Activated T-cell treated with anti-CD3 and anti-CD28 coated beads, Interleukin-2, amount 50 U/mL, for 4 hours (primary cell): ENCODE results near the gene UBE2E1. TPM values are rescaled to one million over a fixed set of nuclear protein-coding genes. Genes with fewer than 3 reads are reported as not detected.

Experiments
- ATAC-seq, 2 donors: fragments of 200-7000 bp; cut with Tn5 transposase; one replicate each; pipeline ENCODE4 v1.10.0; 2021
- DNase-seq: peaks from one replicate; pipeline ENCODE4 v3.0.0-alpha.2; 2020
- H3K27me3 Mint-ChIP-seq: one replicate; pipeline ENCODE4 v1.8.0; 2021; ENCODE audit warnings: low read depth, mixed read lengths
- H3K36me3 Mint-ChIP-seq: one replicate; pipeline ENCODE4 v1.8.0; 2022; ENCODE audit warnings: mixed read lengths; ENCODE audit not compliant: insufficient read depth
- H3K4me1 Mint-ChIP-seq: one replicate; pipeline ENCODE4 v1.8.0; 2021; ENCODE audit warnings: low read depth, mixed read lengths
- H3K4me3 Mint-ChIP-seq: one replicate; pipeline ENCODE4 v1.8.0; 2021; ENCODE audit warnings: mild to moderate bottlenecking, moderate library complexity, mixed read lengths
- H3K9me3 Mint-ChIP-seq: one replicate; pipeline ENCODE4 v1.8.0; 2021; ENCODE audit warnings: mixed read lengths
- total RNA-seq, 3 donors: library from RNA; stranded (reverse); gene quantifications; one replicate each; pipeline ENCODE4 v1.2.1, GENCODE V29; 2021

The UBE2E1 gene
- total RNA-seq, 3 donors from 2014 or later = 52.9 to 56.3 (median 54.1) TPM

GRCh38 chr3:23926736-23927135 is 121.0 kb downstream of the UBE2E1 start:
- ATAC-seq (no peak), DNase-seq (no peak)
- peaks cover 2% of the 10 kb centered on the region for H3K4me1 Mint-ChIP-seq
- no peak overlapping the region for H3K4me3 Mint-ChIP-seq
- H3K27me3 Mint-ChIP-seq = no peaks in the 10 kb centered on the region
- peaks cover 4% of the 10 kb centered on the region for H3K36me3 Mint-ChIP-seq
- H3K9me3 Mint-ChIP-seq = no peaks in the 10 kb centered on the region

- DNase-seq (no peak), ATAC-seq (no peak)
- Mint-ChIP-seq H3K27me3 (no peaks in the 10 kb centered on the region), H3K4me1 (peaks cover 2% of the 10 kb centered on the region), H3K9me3 (no peaks in the 10 kb centered on the region), H3K4me3 (no peak overlapping the region), H3K36me3 (no peaks in the 10 kb centered on the region)
Observed at GRCh38 chr3:23928524-23928923, 122.8 kb downstream of the UBE2E1 start.

- Mint-ChIP-seq H3K27me3 (peaks cover under 1% of the 10 kb centered on the region), H3K36me3 (no peaks in the 10 kb centered on the region), H3K4me3 (no peak overlapping the region), H3K9me3 (no peaks in the 10 kb centered on the region), H3K4me1 (peaks cover 2% of the 10 kb centered on the region)
- DNase-seq (no peak), ATAC-seq (no peak)
Observed at GRCh38 chr3:23931597-23931996, 125.8 kb downstream of the UBE2E1 start.

GRCh38 chr3:23932571-23932970 is 126.8 kb downstream of the UBE2E1 start:
- Mint-ChIP-seq H3K9me3 (no peaks in the 10 kb centered on the region), H3K4me3 (no peak overlapping the region), H3K4me1 (peaks cover 2% of the 10 kb centered on the region), H3K27me3 (peaks cover 3% of the 10 kb centered on the region), H3K36me3 (no peaks in the 10 kb centered on the region)
- DNase-seq (no peak), ATAC-seq (no peak)

- H3K9me3 Mint-ChIP-seq = peaks cover 3% of the 10 kb centered on the region
- H3K4me1 Mint-ChIP-seq = peaks cover 2% of the 10 kb centered on the region
- H3K36me3 Mint-ChIP-seq = no peaks in the 10 kb centered on the region
- DNase-seq = no peak
- H3K27me3 Mint-ChIP-seq = peaks cover 3% of the 10 kb centered on the region
- ATAC-seq = no peak
- H3K4me3 Mint-ChIP-seq = no peak overlapping the region
Observed at GRCh38 chr3:23934253-23934652, 128.5 kb downstream of the UBE2E1 start.

- Mint-ChIP-seq H3K9me3 (peaks cover 3% of the 10 kb centered on the region), H3K36me3 (no peaks in the 10 kb centered on the region), H3K4me1 (no peaks in the 10 kb centered on the region), H3K27me3 (peaks cover 3% of the 10 kb centered on the region), H3K4me3 (no peak overlapping the region)
- ATAC-seq = no peak
- no peak for DNase-seq
Observed at GRCh38 chr3:23937296-23937695, 131.5 kb downstream of the UBE2E1 start.

- DNase-seq = no peak
- Mint-ChIP-seq H3K4me1 (no peaks in the 10 kb centered on the region), H3K36me3 (no peaks in the 10 kb centered on the region), H3K9me3 (peaks cover 3% of the 10 kb centered on the region), H3K27me3 (peaks cover 3% of the 10 kb centered on the region), H3K4me3 (no peak overlapping the region)
- no peak for ATAC-seq
Observed at GRCh38 chr3:23938688-23939087, 132.9 kb downstream of the UBE2E1 start.

- no peak for DNase-seq
Observed at GRCh38 chr3:23940775-23941174, 135.0 kb downstream of the UBE2E1 start.

More at GRCh38 chr3:23940775-23941174, 135.0 kb downstream of the UBE2E1 start:
- H3K36me3 Mint-ChIP-seq = no peaks in the 10 kb centered on the region
- no peak overlapping the region for H3K4me3 Mint-ChIP-seq
- H3K9me3 Mint-ChIP-seq = peaks cover 3% of the 10 kb centered on the region
- ATAC-seq = no peak
- H3K27me3 Mint-ChIP-seq = peaks cover 3% of the 10 kb centered on the region
- H3K4me1 Mint-ChIP-seq = peaks cover 8% of the 10 kb centered on the region

Other genes starting within 250 kb of the UBE2E1 start
- gene NKIRAS1, start 111.0 kb downstream of the UBE2E1 start, total RNA-seq = 1 to 10 TPM; 5.5 to 7.4 (median 5.7) TPM
- 1,000 to 10,000 TPM; 2,279 to 2,502 (median 2,371) TPM for gene RPL15, start 111.2 kb downstream of the UBE2E1 start, total RNA-seq
- gene NR1D2, start 139.3 kb downstream of the UBE2E1 start, total RNA-seq = 1 to 10 TPM; 5.4 to 6.5 (median 6.0) TPM